ENCODE results near the gene COX19. TPM values are rescaled to one million over a fixed set of nuclear protein-coding genes. Genes with fewer than 3 reads are reported as not detected.

The COX19 gene
- total and polyA plus RNA-seq, 2 experiments from 2014 or later = 11.7 to 12.6 TPM

DNA sequence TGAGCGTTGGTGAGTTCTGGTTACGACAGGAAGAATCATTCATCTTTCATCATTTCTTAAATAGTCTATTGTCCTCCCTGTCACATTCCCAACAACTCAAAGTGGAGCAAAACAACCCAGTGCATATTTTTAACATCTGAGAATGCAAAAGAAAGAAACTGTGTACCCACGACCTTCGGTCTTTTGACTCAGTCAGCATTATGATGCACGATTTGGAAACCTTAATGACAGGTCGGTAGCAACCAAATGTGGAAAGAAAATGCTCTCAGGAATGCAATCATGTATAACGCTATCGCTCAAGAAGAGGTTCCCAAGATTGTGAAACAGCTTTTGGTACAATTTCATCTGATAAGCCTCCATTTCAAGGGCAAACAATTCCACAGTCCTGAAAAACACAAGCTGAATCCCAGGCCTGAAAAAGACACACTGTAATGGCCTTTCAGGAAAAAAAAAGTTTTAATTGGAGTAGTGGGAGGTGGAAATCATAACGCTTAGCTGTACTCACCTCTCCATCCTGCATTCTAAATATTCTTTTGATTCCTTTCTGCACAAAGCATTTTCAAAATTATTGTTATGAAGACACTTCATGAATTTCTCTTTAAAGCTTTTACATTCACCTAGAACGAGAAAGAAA lies 2.6 kb downstream of the COX19 start:
- peaks cover 18% of the 10 kb centered on the region for H3K36me3 ChIP-seq (ENCODE audit: insufficient read depth)
- TF ChIP-seq, protein P1, sequence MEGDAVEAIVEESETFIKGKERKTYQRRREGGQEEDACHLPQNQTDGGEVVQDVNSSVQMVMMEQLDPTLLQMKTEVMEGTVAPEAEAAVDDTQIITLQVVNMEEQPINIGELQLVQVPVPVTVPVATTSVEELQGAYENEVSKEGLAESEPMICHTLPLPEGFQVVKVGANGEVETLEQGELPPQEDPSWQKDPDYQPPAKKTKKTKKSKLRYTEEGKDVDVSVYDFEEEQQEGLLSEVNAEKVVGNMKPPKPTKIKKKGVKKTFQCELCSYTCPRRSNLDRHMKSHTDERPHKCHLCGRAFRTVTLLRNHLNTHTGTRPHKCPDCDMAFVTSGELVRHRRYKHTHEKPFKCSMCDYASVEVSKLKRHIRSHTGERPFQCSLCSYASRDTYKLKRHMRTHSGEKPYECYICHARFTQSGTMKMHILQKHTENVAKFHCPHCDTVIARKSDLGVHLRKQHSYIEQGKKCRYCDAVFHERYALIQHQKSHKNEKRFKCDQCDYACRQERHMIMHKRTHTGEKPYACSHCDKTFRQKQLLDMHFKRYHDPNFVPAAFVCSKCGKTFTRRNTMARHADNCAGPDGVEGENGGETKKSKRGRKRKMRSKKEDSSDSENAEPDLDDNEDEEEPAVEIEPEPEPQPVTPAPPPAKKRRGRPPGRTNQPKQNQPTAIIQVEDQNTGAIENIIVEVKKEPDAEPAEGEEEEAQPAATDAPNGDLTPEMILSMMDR (conservative IDR thresholded peaks at IDR 0.05; ENCODE audit: low read depth in 2 of 2) = no peak
- TF ChIP-seq, protein P2, sequence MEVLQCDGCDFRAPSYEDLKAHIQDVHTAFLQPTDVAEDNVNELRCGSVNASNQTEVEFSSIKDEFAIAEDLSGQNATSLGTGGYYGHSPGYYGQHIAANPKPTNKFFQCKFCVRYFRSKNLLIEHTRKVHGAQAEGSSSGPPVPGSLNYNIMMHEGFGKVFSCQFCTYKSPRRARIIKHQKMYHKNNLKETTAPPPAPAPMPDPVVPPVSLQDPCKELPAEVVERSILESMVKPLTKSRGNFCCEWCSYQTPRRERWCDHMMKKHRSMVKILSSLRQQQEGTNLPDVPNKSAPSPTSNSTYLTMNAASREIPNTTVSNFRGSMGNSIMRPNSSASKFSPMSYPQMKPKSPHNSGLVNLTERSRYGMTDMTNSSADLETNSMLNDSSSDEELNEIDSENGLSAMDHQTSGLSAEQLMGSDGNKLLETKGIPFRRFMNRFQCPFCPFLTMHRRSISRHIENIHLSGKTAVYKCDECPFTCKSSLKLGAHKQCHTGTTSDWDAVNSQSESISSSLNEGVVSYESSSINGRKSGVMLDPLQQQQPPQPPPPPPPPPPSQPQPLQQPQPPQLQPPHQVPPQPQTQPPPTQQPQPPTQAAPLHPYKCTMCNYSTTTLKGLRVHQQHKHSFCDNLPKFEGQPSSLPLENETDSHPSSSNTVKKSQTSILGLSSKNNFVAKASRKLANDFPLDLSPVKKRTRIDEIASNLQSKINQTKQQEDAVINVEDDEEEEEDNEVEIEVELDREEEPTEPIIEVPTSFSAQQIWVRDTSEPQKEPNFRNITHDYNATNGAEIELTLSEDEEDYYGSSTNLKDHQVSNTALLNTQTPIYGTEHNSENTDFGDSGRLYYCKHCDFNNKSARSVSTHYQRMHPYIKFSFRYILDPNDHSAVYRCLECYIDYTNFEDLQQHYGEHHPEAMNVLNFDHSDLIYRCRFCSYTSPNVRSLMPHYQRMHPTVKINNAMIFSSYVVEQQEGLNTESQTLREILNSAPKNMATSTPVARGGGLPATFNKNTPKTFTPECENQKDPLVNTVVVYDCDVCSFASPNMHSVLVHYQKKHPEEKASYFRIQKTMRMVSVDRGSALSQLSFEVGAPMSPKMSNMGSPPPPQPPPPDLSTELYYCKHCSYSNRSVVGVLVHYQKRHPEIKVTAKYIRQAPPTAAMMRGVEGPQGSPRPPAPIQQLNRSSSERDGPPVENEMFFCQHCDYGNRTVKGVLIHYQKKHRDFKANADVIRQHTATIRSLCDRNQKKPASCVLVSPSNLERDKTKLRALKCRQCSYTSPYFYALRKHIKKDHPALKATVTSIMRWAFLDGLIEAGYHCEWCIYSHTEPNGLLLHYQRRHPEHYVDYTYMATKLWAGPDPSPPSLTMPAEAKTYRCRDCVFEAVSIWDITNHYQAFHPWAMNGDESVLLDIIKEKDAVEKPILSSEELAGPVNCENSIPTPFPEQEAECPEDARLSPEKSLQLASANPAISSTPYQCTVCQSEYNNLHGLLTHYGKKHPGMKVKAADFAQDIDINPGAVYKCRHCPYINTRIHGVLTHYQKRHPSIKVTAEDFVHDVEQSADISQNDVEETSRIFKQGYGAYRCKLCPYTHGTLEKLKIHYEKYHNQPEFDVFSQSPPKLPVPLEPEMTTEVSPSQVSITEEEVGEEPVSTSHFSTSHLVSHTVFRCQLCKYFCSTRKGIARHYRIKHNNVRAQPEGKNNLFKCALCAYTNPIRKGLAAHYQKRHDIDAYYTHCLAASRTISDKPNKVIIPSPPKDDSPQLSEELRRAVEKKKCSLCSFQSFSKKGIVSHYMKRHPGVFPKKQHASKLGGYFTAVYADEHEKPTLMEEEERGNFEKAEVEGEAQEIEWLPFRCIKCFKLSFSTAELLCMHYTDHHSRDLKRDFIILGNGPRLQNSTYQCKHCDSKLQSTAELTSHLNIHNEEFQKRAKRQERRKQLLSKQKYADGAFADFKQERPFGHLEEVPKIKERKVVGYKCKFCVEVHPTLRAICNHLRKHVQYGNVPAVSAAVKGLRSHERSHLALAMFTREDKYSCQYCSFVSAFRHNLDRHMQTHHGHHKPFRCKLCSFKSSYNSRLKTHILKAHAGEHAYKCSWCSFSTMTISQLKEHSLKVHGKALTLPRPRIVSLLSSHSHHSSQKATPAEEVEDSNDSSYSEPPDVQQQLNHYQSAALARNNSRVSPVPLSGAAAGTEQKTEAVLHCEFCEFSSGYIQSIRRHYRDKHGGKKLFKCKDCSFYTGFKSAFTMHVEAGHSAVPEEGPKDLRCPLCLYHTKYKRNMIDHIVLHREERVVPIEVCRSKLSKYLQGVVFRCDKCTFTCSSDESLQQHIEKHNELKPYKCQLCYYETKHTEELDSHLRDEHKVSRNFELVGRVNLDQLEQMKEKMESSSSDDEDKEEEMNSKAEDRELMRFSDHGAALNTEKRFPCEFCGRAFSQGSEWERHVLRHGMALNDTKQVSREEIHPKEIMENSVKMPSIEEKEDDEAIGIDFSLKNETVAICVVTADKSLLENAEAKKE (CRISPR knock-in tag; IDR thresholded peaks at IDR 0.05) = no peak
- TF ChIP-seq CREB1 (CRISPR knock-in tag; IDR thresholded peaks at IDR 0.05; ENCODE audit: low read depth) = no peak
- no peak for TF ChIP-seq ZNF114 (CRISPR knock-in tag; IDR thresholded peaks at IDR 0.05)
- TF ChIP-seq NANOG (IDR thresholded peaks at IDR 0.05; ENCODE audit: borderline replicate concordance) = no peak
- no peak for TF ChIP-seq EZH2phosphoT487 (IDR thresholded peaks at IDR 0.05; ENCODE audit: unreplicated experiment)
- TF ChIP-seq POLR2AphosphoS5 (IDR thresholded peaks at IDR 0.05; ENCODE audit: low read depth) = no peak
- TF ChIP-seq EZH2 (IDR thresholded peaks at IDR 0.05; ENCODE audit: low read depth, unreplicated experiment) = no peak
- TF ChIP-seq JUNB (IDR thresholded peaks at IDR 0.05; ENCODE audit: unreplicated experiment) = no peak
- TF ChIP-seq, protein P3, sequence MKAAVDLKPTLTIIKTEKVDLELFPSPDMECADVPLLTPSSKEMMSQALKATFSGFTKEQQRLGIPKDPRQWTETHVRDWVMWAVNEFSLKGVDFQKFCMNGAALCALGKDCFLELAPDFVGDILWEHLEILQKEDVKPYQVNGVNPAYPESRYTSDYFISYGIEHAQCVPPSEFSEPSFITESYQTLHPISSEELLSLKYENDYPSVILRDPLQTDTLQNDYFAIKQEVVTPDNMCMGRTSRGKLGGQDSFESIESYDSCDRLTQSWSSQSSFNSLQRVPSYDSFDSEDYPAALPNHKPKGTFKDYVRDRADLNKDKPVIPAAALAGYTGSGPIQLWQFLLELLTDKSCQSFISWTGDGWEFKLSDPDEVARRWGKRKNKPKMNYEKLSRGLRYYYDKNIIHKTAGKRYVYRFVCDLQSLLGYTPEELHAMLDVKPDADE (IDR thresholded peaks at IDR 0.05) = no peak
- TF ChIP-seq ZNF331 (CRISPR knock-in tag; IDR thresholded peaks at IDR 0.05; ENCODE audit: low read depth) = no peak
- TF ChIP-seq, protein P4, sequence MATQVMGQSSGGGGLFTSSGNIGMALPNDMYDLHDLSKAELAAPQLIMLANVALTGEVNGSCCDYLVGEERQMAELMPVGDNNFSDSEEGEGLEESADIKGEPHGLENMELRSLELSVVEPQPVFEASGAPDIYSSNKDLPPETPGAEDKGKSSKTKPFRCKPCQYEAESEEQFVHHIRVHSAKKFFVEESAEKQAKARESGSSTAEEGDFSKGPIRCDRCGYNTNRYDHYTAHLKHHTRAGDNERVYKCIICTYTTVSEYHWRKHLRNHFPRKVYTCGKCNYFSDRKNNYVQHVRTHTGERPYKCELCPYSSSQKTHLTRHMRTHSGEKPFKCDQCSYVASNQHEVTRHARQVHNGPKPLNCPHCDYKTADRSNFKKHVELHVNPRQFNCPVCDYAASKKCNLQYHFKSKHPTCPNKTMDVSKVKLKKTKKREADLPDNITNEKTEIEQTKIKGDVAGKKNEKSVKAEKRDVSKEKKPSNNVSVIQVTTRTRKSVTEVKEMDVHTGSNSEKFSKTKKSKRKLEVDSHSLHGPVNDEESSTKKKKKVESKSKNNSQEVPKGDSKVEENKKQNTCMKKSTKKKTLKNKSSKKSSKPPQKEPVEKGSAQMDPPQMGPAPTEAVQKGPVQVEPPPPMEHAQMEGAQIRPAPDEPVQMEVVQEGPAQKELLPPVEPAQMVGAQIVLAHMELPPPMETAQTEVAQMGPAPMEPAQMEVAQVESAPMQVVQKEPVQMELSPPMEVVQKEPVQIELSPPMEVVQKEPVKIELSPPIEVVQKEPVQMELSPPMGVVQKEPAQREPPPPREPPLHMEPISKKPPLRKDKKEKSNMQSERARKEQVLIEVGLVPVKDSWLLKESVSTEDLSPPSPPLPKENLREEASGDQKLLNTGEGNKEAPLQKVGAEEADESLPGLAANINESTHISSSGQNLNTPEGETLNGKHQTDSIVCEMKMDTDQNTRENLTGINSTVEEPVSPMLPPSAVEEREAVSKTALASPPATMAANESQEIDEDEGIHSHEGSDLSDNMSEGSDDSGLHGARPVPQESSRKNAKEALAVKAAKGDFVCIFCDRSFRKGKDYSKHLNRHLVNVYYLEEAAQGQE (IDR thresholded peaks at IDR 0.05; ENCODE audit: unreplicated experiment) = no peak
- TF ChIP-seq STAT1 (IDR thresholded peaks at IDR 0.05; ENCODE audit: unreplicated experiment) = no peak
- Mint-ChIP-seq H3K4me1 (no peaks in the 10 kb centered on the region; the same call in 2 of the 3 replicates), H3K4me3 (no peak overlapping the region), H3K9me3 (no peaks in the 10 kb centered on the region), H3K27me3 (ENCODE audit: insufficient read depth, low read depth, poor library complexity) (peaks cover 4% of the 10 kb centered on the region), H3K36me3 (ENCODE audit: low read depth) (peaks cover 36% of the 10 kb centered on the region), H3K27ac (no peak overlapping the region)
- H3K4me1 ChIP-seq (ENCODE audit: insufficient read depth) = peaks cover 9% of the 10 kb centered on the region; the same call in 1 of the 2 replicates
- no peak overlapping the region for H2AFZ ChIP-seq
- H3F3A ChIP-seq (replicated peaks; ENCODE audit: low read depth) = peaks cover 18% of the 10 kb centered on the region; the same call in 1 of the 2 replicates
- no peak overlapping the region for H3K27ac ChIP-seq (ENCODE audit: low read depth)
- no peak overlapping the region for H3K4me2 ChIP-seq
- H3K27me3 ChIP-seq (ENCODE audit: insufficient read depth) = no peaks in the 10 kb centered on the region
- H4K20me1 ChIP-seq (replicated peaks; ENCODE audit: insufficient read depth) = peaks cover 24% of the 10 kb centered on the region
- ATAC-seq (no peak), DNase-seq (ENCODE audit: low spot score) (no peak)
- no peaks in the 10 kb centered on the region for H3K9me2 ChIP-seq (ENCODE audit: insufficient read depth)
- peaks cover 48% of the 10 kb centered on the region for H3K79me2 ChIP-seq (replicated peaks; ENCODE audit: insufficient read depth)
- H3K4me3 ChIP-seq = no peak overlapping the region
